ENCODE measurements around the gene TXNIP.

TXNIP gene

GRCh38 chr1:145963265-145964019 lies 32.9 kb downstream of the TXNIP start:
- no peak for DNase-seq (ENCODE audit: low read depth in 2 of 2)

GRCh38 chr1:145962157-145963102 lies 33.9 kb downstream of the TXNIP start:
- DNase-seq (ENCODE audit: low read depth in 2 of 2) = no peak

GRCh38 chr1:145961425-145962156 lies 34.8 kb downstream of the TXNIP start:
- DNase-seq (ENCODE audit: low read depth in 2 of 2) = no peak

- DNase-seq (ENCODE audit: low read depth in 2 of 2) = no peak
Measured at GRCh38 chr1:145961109-145961424, 35.3 kb downstream of the TXNIP start.

GRCh38 chr1:145960468-145961108 lies 35.8 kb downstream of the TXNIP start:
- DNase-seq (ENCODE audit: low read depth in 2 of 2) = no peak

GRCh38 chr1:145959957-145960467 lies 36.4 kb downstream of the TXNIP start:
- DNase-seq (ENCODE audit: low read depth in 2 of 2) = no peak

- DNase-seq (ENCODE audit: low read depth in 2 of 2) = no peak
Measured at GRCh38 chr1:145959333-145959732, 37.0 kb downstream of the TXNIP start.

GRCh38 chr1:145958734-145959133 lies 37.6 kb downstream of the TXNIP start:
- DNase-seq (ENCODE audit: low read depth in 2 of 2) = no peak

GRCh38 chr1:145957443-145958319 lies 38.7 kb downstream of the TXNIP start, which contains the start of gene LIX1L:
TSS of gene LIX1L (minus strand) at chr1:145958017. CDS start at chr1:145957927, 90 bp downstream.
- DNase-seq (ENCODE audit: low read depth in 2 of 2) = peak; percentile 87 to 91

- no peak for DNase-seq (ENCODE audit: low read depth in 2 of 2)
Measured at GRCh38 chr1:145956781-145957442, 39.5 kb downstream of the TXNIP start.

- DNase-seq (ENCODE audit: low read depth in 2 of 2) = no peak
Measured at GRCh38 chr1:145956361-145956760, 40.0 kb downstream of the TXNIP start.

- no peak for DNase-seq (ENCODE audit: low read depth in 2 of 2)
Measured at GRCh38 chr1:145955436-145955835, 40.9 kb downstream of the TXNIP start.

- DNase-seq (ENCODE audit: low read depth in 2 of 2) = no peak
Measured at GRCh38 chr1:145953861-145954260, 42.5 kb downstream of the TXNIP start.

GRCh38 chr1:145952903-145953302 lies 43.5 kb downstream of the TXNIP start:
- no peak for DNase-seq (ENCODE audit: low read depth in 2 of 2)

GRCh38 chr1:145951526-145951925 lies 44.9 kb downstream of the TXNIP start:
- no peak for DNase-seq (ENCODE audit: low read depth in 2 of 2)

GRCh38 chr1:145949219-145949618 lies 47.2 kb downstream of the TXNIP start:
- DNase-seq (ENCODE audit: low read depth in 2 of 2) = no peak

GRCh38 chr1:145947551-145947950 lies 48.8 kb downstream of the TXNIP start:
- DNase-seq (ENCODE audit: low read depth in 2 of 2) = no peak

- DNase-seq (ENCODE audit: low read depth in 2 of 2) = no peak
Measured at GRCh38 chr1:145946477-145946986, 49.8 kb downstream of the TXNIP start.

GRCh38 chr1:145944532-145944931 lies 51.8 kb downstream of the TXNIP start:
- DNase-seq (ENCODE audit: low read depth in 2 of 2) = no peak

GRCh38 chr1:145942871-145943270 lies 53.5 kb downstream of the TXNIP start:
- DNase-seq (ENCODE audit: low read depth in 2 of 2) = no peak
